Measurements from ENCODE around the gene IL11RA. TPM values are rescaled to one million over a fixed set of nuclear protein-coding genes. Genes with fewer than 3 reads are reported as not detected.

Gene IL11RA
- polyA plus RNA-seq, 1 donor: 60.9 TPM

DNA sequence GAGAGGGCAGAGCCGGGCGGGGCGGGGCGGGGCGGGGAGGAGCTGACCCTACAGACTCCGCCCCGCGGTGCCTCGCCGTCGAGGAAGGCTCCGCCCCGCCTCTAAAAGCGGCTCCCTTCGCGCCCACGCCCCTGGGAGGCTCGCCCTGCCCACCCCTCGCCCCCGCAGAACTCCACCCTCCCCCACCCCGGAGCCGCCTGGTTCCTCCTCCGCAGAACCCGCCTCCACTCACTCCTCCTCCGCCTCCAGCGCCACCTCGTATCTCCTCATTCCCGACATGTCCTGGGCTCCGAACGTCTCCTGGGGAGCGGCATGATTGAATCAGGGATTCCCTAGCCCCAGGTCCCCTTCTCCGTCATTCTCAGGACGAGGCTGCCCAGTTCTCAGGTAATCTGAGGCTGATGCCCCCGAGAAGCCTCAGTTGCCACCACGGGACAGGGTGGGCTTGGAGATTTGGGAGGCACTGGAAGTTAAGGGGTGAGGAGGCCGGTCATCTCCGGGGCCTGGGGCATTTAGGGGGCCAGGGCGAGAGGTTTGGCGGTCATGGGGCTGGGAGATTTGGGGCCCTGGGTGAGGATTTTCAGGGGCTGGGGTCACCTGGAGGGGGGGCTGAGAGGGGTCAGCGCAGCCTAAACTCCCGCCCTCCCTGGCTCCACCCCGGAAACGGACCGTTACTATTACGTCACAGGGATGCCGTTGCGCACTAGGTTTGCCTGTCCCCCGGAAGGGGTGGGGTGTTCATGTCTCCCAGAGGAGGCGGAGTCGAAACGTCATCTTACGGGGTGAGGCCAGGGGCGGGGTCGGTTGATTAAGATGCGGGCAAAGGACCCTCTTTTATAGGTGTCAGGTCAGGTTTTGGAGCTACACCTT is 13.6 kb downstream of the IL11RA start:
- H3K9me3 ChIP-seq (ENCODE audit: control insufficient read depth, low read depth, low read length): no peaks in the 10 kb centered on the region
- H3K4me3 ChIP-seq (ENCODE audit: low read length): peak overlapping the region; percentile 92
- H3K27me3 ChIP-seq (ENCODE audit: control insufficient read depth, insufficient read depth, low read length): no peaks in the 10 kb centered on the region
- DNase-seq: peak; percentile 95
- H3K4me1 ChIP-seq (ENCODE audit: control insufficient read depth, insufficient read depth, low read length): peaks cover 9% of the 10 kb centered on the region
- H3K36me3 ChIP-seq (ENCODE audit: control insufficient read depth, insufficient read depth, low read length): peaks cover 22% of the 10 kb centered on the region
- no CpG with 5 or more reads among the region's 55 CpGs for WGBS (ENCODE audit: insufficient coverage, low lambda C conversion rate)
- H3K27ac ChIP-seq (ENCODE audit: low read length): peak overlapping the region; percentile 100

GRCh38 chr9:34669809-34670562 is 18.0 kb downstream of the IL11RA start:
- no peak for DNase-seq
- Histone ChIP-seq H3K9me3 (ENCODE audit: control insufficient read depth, low read depth, low read length) (no peaks in the 10 kb centered on the region), H3K36me3 (ENCODE audit: control insufficient read depth, insufficient read depth, low read length) (peaks cover 4% of the 10 kb centered on the region), H3K27ac (ENCODE audit: low read length) (no peak overlapping the region), H3K4me3 (ENCODE audit: low read length) (no peak overlapping the region), H3K27me3 (ENCODE audit: control insufficient read depth, insufficient read depth, low read length) (no peaks in the 10 kb centered on the region), H3K4me1 (ENCODE audit: control insufficient read depth, insufficient read depth, low read length) (peaks cover 3% of the 10 kb centered on the region)
- WGBS (ENCODE audit: insufficient coverage, low lambda C conversion rate): no CpG with 5 or more reads among the region's 5 CpGs

DNA sequence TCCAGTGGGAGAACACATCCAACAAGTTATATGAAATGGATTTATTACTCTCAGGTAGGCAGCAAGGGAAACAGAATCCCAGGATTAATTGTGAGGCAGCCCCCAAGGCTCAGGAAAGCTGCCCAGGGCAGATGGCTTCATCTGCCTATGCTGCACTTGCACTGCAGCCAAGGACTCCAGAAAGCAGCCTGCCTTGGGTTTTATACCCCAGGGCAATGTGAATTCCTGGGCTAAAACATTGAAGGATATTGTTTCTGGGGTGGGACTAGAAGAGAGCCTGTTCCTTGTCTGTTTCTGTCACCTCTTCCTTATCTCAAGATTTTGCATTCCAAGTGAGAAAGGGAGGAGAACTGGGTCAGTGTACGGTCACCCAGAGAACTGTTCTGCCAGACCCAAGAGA is 19.3 kb downstream of the IL11RA start:
- no peak for DNase-seq
- no CpG with 5 or more reads among the region's 1 CpG for WGBS (ENCODE audit: insufficient coverage, low lambda C conversion rate)
- Histone ChIP-seq H3K4me1 (ENCODE audit: control insufficient read depth, insufficient read depth, low read length) (peaks cover 2% of the 10 kb centered on the region), H3K27ac (ENCODE audit: low read length) (no peak overlapping the region), H3K27me3 (ENCODE audit: control insufficient read depth, insufficient read depth, low read length) (no peaks in the 10 kb centered on the region), H3K4me3 (ENCODE audit: low read length) (no peak overlapping the region), H3K36me3 (ENCODE audit: control insufficient read depth, insufficient read depth, low read length) (peaks cover 4% of the 10 kb centered on the region), H3K9me3 (ENCODE audit: control insufficient read depth, low read depth, low read length) (no peaks in the 10 kb centered on the region)

DNA sequence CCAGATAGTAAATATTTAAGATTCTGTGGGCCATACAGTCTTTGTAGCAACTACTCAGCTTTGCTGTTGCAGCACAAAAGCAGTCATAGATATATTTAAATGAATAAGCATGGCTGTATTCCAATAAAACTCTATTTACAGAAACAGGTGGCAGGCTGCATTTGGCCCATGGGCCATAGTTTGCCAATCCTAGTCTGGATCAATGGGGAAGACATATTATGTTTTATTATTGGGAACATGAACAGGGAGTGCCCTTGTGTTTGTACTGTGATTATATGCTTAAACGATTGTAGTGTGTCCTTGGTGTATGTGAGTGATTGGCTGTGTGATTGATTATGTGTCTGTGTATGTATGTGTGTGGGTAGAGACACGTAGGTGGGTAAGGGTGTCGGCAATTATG is 22.5 kb downstream of the IL11RA start:
- H3K4me1 ChIP-seq (ENCODE audit: control insufficient read depth, insufficient read depth, low read length): no peaks in the 10 kb centered on the region
- no peaks in the 10 kb centered on the region for H3K9me3 ChIP-seq (ENCODE audit: control insufficient read depth, low read depth, low read length)
- H3K27me3 ChIP-seq (ENCODE audit: control insufficient read depth, insufficient read depth, low read length): no peaks in the 10 kb centered on the region
- no peak overlapping the region for H3K27ac ChIP-seq (ENCODE audit: low read length)
- no CpG with 5 or more reads among the region's 3 CpGs for WGBS (ENCODE audit: insufficient coverage, low lambda C conversion rate)
- no peak for DNase-seq
- no peak overlapping the region for H3K4me3 ChIP-seq (ENCODE audit: low read length)
- no peaks in the 10 kb centered on the region for H3K36me3 ChIP-seq (ENCODE audit: control insufficient read depth, insufficient read depth, low read length)

DNA sequence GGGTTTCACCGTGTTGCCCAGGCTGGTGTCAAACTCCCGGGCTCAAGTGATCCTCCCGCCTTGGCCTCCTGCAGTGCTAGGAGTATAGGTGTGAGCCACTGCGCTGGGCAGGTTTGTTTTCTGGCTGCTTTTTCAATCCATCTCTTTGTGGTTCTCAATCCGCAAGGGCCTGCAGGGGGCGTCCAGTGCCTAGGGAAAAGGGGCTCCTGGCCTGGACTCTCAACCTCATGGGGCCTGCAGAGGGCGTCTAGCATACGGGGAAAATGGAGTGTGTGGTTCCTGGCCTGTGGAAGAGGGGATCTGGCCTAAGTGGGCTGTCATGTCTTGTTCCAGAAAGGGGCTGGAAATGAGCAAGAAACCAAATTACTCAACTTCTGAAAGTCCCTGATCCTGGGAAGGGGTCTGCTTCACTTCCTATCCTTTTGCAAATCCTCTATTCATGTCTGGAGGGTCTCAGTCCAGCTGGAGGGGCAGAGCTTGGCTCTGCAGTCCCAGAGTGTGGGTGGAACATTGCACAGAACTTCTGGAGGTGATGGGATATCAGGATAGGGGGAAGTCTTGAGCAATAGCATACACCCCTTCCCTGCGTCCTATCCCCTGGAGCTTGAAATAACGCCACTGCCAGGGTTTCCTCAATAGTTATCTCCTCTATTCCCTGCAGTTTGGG is 23.2 kb downstream of the IL11RA start:
- Histone ChIP-seq H3K27ac (ENCODE audit: low read length) (no peak overlapping the region), H3K36me3 (ENCODE audit: control insufficient read depth, insufficient read depth, low read length) (no peaks in the 10 kb centered on the region), H3K27me3 (ENCODE audit: control insufficient read depth, insufficient read depth, low read length) (no peaks in the 10 kb centered on the region), H3K9me3 (ENCODE audit: control insufficient read depth, low read depth, low read length) (no peaks in the 10 kb centered on the region), H3K4me3 (ENCODE audit: low read length) (no peak overlapping the region), H3K4me1 (ENCODE audit: control insufficient read depth, insufficient read depth, low read length) (no peaks in the 10 kb centered on the region)
- no CpG with 5 or more reads among the region's 10 CpGs for WGBS (ENCODE audit: insufficient coverage, low lambda C conversion rate)
- peak; percentile 52 to 67 for DNase-seq

- H3K4me1 ChIP-seq (ENCODE audit: control insufficient read depth, insufficient read depth, low read length): no peaks in the 10 kb centered on the region
- no peaks in the 10 kb centered on the region for H3K9me3 ChIP-seq (ENCODE audit: control insufficient read depth, low read depth, low read length)
- no peak for DNase-seq
- no peak overlapping the region for H3K27ac ChIP-seq (ENCODE audit: low read length)
- no peaks in the 10 kb centered on the region for H3K36me3 ChIP-seq (ENCODE audit: control insufficient read depth, insufficient read depth, low read length)
- no peak overlapping the region for H3K4me3 ChIP-seq (ENCODE audit: low read length)
- H3K27me3 ChIP-seq (ENCODE audit: control insufficient read depth, insufficient read depth, low read length): no peaks in the 10 kb centered on the region
- 89% methylated on average over 1 of the region's 2 CpGs for WGBS (ENCODE audit: insufficient coverage, low lambda C conversion rate)
These were observed 23.9 kb downstream of the IL11RA start for GRCh38 chr9:34675869-34676268.

DNA sequence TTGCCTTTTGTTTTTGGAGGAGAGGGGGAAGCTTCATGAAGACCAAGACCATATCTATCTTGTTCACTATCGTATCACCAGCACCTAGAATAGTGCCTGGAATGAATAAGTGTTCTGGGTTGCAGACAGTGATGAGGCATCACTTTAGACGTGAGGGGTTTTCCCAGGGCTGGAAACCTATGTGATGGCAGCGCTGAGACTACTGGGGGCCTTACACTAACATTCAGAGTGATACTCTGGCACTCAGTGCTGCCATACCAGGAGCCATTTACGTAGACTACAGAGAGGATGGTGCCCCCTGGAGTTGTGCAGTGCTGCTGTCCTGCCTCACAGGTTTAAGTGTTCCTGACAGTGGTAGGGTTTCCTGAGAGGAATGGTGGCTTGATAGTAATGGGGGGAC is 32.2 kb downstream of the IL11RA start:
- H3K27ac ChIP-seq (ENCODE audit: low read length): no peak overlapping the region
- H3K27me3 ChIP-seq (ENCODE audit: control insufficient read depth, insufficient read depth, low read length): no peaks in the 10 kb centered on the region
- no peak overlapping the region for H3K4me3 ChIP-seq (ENCODE audit: low read length)
- DNase-seq: no peak
- no CpG with 5 or more reads among the region's 4 CpGs for WGBS (ENCODE audit: insufficient coverage, low lambda C conversion rate)
- no peaks in the 10 kb centered on the region for H3K4me1 ChIP-seq (ENCODE audit: control insufficient read depth, insufficient read depth, low read length)
- no peaks in the 10 kb centered on the region for H3K9me3 ChIP-seq (ENCODE audit: control insufficient read depth, low read depth, low read length)
- no peaks in the 10 kb centered on the region for H3K36me3 ChIP-seq (ENCODE audit: control insufficient read depth, insufficient read depth, low read length)

GRCh38 chr9:34684816-34685215 is 32.8 kb downstream of the IL11RA start:
- Histone ChIP-seq H3K9me3 (ENCODE audit: control insufficient read depth, low read depth, low read length) (no peaks in the 10 kb centered on the region), H3K4me1 (ENCODE audit: control insufficient read depth, insufficient read depth, low read length) (no peaks in the 10 kb centered on the region), H3K27me3 (ENCODE audit: control insufficient read depth, insufficient read depth, low read length) (no peaks in the 10 kb centered on the region), H3K36me3 (ENCODE audit: control insufficient read depth, insufficient read depth, low read length) (no peaks in the 10 kb centered on the region), H3K27ac (ENCODE audit: low read length) (no peak overlapping the region), H3K4me3 (ENCODE audit: low read length) (no peak overlapping the region)
- no peak for DNase-seq
- no CpG with 5 or more reads among the region's 4 CpGs for WGBS (ENCODE audit: insufficient coverage, low lambda C conversion rate)

GRCh38 chr9:34685591-34685990 is 33.6 kb downstream of the IL11RA start:
- Histone ChIP-seq H3K4me1 (ENCODE audit: control insufficient read depth, insufficient read depth, low read length) (no peaks in the 10 kb centered on the region), H3K4me3 (ENCODE audit: low read length) (no peak overlapping the region), H3K27me3 (ENCODE audit: control insufficient read depth, insufficient read depth, low read length) (no peaks in the 10 kb centered on the region), H3K27ac (ENCODE audit: low read length) (no peak overlapping the region), H3K9me3 (ENCODE audit: control insufficient read depth, low read depth, low read length) (no peaks in the 10 kb centered on the region), H3K36me3 (ENCODE audit: control insufficient read depth, insufficient read depth, low read length) (no peaks in the 10 kb centered on the region)
- no CpG with 5 or more reads among the region's 4 CpGs for WGBS (ENCODE audit: insufficient coverage, low lambda C conversion rate)
- no peak for DNase-seq

- no peaks in the 10 kb centered on the region for H3K36me3 ChIP-seq (ENCODE audit: control insufficient read depth, insufficient read depth, low read length)
- no peaks in the 10 kb centered on the region for H3K9me3 ChIP-seq (ENCODE audit: control insufficient read depth, low read depth, low read length)
- no peaks in the 10 kb centered on the region for H3K4me1 ChIP-seq (ENCODE audit: control insufficient read depth, insufficient read depth, low read length)
- no CpG with 5 or more reads among the region's 5 CpGs for WGBS (ENCODE audit: insufficient coverage, low lambda C conversion rate)
- no peaks in the 10 kb centered on the region for H3K27me3 ChIP-seq (ENCODE audit: control insufficient read depth, insufficient read depth, low read length)
- H3K4me3 ChIP-seq (ENCODE audit: low read length): no peak overlapping the region
- no peak for DNase-seq
- H3K27ac ChIP-seq (ENCODE audit: low read length): no peak overlapping the region
These were observed 34.2 kb downstream of the IL11RA start for GRCh38 chr9:34686231-34686630.
